Neural crest cell (in vitro differentiated cells): ENCODE measurements around the gene CREG2. TPM values are rescaled to one million over a fixed set of nuclear protein-coding genes. Genes with fewer than 3 reads are reported as not detected.

ENCODE experiments used
- DNase-seq: peaks from one replicate; pipeline ENCODE4 v3.0.0; 2021; ENCODE audit warnings: low read depth, mixed read lengths, low spot score
- H3K27ac Mint-ChIP-seq: one replicate; pipeline ENCODE4 v1.8.0; 2021; ENCODE audit warnings: mild to moderate bottlenecking, mixed read lengths; ENCODE audit not compliant: unreplicated experiment
- H3K27me3 Mint-ChIP-seq: 2 replicates; pipeline ENCODE4 v1.8.0; 2021; ENCODE audit warnings: low read depth, mild to moderate bottlenecking, mixed read lengths
- H3K36me3 Mint-ChIP-seq: 2 replicates; pipeline ENCODE4 v1.8.0; 2021; ENCODE audit warnings: low read depth, mild to moderate bottlenecking, mixed read lengths
- H3K4me1 Mint-ChIP-seq: 2 replicates; pipeline ENCODE4 v1.8.0; 2021; ENCODE audit warnings: mixed read lengths
- H3K4me3 Mint-ChIP-seq: one replicate; pipeline ENCODE4 v1.8.0; 2021; ENCODE audit warnings: mild to moderate bottlenecking, mixed read lengths
- H3K9me3 Mint-ChIP-seq: 2 replicates; pipeline ENCODE4 v1.8.0; 2021; ENCODE audit warnings: mixed read lengths
- CTCF ChIP-seq: fragments of 200-600 bp; sonication (generic); conservative IDR thresholded peaks from 2 replicates; pipeline ENCODE4 v1.5.0; 2021; ENCODE audit warnings: antibody characterized with exemption, mild to moderate bottlenecking
- total RNA-seq: library from RNA; stranded (reverse); gene quantifications from 2 replicates; pipeline ENCODE4 v1.2.1, GENCODE V29; 2021

The CREG2 gene
- total RNA-seq, 1 donor from 2014 or later: 0.63 TPM

- TF ChIP-seq CTCF: no peak
- Mint-ChIP-seq H3K9me3 (no peaks in the 10 kb centered on the region), H3K36me3 (no peaks in the 10 kb centered on the region), H3K4me1 (peaks cover 12% of the 10 kb centered on the region), H3K27me3 (no peaks in the 10 kb centered on the region), H3K4me3 (no peak overlapping the region), H3K27ac (no peak overlapping the region)
- DNase-seq: no peak
These were observed 44.2 kb upstream of the CREG2 start for GRCh38 chr2:101431486-101431885.

DNA sequence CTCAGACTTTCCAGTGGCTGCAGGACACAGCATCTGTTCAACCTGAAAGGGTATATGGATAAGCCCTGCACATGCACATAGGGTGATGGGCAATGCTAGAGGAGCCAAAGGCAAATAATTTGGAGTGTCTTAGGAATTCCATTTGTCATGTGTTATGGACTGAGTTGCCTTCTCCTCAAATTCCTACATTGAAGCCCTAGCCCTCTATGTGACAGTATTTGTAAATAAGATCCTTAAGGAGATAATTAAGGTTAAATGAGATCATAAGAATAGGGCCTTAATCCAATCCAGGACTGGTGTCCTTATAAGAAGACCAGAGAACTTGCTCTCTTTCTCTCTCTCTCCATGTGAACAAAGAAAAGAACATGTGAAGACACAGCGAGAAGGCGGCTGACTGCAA, 42.9 kb upstream of the CREG2 start:
- no peak for DNase-seq
- Mint-ChIP-seq H3K4me1 (peaks cover 7% of the 10 kb centered on the region), H3K27ac (no peak overlapping the region), H3K9me3 (no peaks in the 10 kb centered on the region), H3K27me3 (no peaks in the 10 kb centered on the region), H3K4me3 (no peak overlapping the region), H3K36me3 (no peaks in the 10 kb centered on the region)
- TF ChIP-seq CTCF: no peak

GRCh38 chr2:101429453-101429852, 42.1 kb upstream of the CREG2 start:
- H3K27ac Mint-ChIP-seq: no peak overlapping the region
- peaks cover 4% of the 10 kb centered on the region for H3K4me1 Mint-ChIP-seq
- no peaks in the 10 kb centered on the region for H3K9me3 Mint-ChIP-seq
- no peak overlapping the region for H3K4me3 Mint-ChIP-seq
- H3K27me3 Mint-ChIP-seq: no peaks in the 10 kb centered on the region
- no peak for TF ChIP-seq CTCF
- DNase-seq: no peak
- H3K36me3 Mint-ChIP-seq: no peaks in the 10 kb centered on the region

DNA sequence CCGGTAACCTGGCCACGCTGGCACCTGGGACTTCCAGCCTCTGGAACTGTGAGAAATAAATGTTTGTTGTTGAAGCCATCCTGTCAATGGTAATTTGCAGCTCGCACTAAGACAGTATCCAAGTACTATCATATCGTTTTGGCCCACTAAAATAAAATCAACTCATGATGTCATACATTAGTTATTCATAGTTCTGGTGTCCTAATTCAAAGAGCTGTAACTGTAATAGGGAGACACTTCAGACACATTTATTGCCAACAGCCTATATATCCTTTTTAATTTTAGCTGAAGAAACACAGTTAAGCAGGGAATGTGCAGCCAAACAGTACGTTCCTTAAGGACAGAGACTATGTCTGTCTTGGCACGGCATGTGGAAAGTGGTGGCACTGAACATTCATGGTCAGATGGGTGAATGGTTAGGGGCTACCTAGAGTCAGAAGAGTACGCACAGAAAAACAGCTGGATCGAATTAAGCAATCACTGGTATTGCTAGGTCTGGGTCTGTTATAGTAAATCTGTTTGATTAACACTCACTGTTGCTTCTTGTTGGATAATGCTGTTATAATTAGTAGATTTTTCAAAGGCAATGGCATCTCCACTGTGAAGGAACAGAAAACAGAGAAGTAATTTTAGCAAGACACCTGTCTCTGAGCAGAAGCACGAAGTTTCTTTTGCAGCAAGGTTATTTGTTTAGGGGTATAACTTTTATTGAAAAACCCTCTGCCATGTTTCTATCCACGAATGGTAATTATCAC, 41.3 kb upstream of the CREG2 start:
- no peaks in the 10 kb centered on the region for H3K9me3 Mint-ChIP-seq
- no peak for DNase-seq
- no peak for TF ChIP-seq CTCF

DNA sequence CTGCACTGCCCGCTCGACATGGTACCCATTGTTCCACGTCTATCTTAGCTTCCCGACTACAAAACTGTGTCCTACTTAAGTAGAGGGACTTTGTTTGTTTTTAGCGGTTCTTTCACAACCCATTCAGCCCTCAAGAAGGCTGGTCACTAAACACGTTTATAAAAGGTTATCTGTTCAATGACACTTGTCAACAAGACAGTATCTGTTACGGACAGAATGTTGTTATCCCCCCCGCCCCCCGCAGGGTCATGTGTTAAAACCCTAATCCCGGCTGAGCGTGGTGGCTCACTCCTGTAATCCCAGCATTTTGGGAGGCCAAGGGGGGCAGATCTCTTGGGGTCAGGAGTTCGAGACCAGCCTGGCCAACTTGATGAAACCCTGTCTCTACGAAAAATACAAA, 40.4 kb upstream of the CREG2 start:
- Mint-ChIP-seq H3K9me3 (no peaks in the 10 kb centered on the region), H3K4me3 (no peak overlapping the region), H3K36me3 (no peaks in the 10 kb centered on the region), H3K4me1 (peaks cover 5% of the 10 kb centered on the region), H3K27me3 (no peaks in the 10 kb centered on the region), H3K27ac (no peak overlapping the region)
- no peak for DNase-seq
- TF ChIP-seq CTCF: no peak

More for the DNA sequence above, 41.3 kb upstream of the CREG2 start:
- H3K4me1 Mint-ChIP-seq: peaks cover under 1% of the 10 kb centered on the region
- no peak overlapping the region for H3K4me3 Mint-ChIP-seq
- no peaks in the 10 kb centered on the region for H3K27me3 Mint-ChIP-seq
- H3K27ac Mint-ChIP-seq: no peak overlapping the region
- no peaks in the 10 kb centered on the region for H3K36me3 Mint-ChIP-seq
